Measurements from ENCODE around the gene LHX3. TPM values are rescaled to one million over a fixed set of nuclear protein-coding genes. Genes with fewer than 3 reads are reported as not detected.

LHX3 gene
- total RNA-seq, 1 experiment from 2014 or later = not detected

GRCh38 chr9:136190237-136190601 lies 14.7 kb downstream of the LHX3 start:
- in situ Hi-C loops (cut with HindIII; ENCODE audit: low pct_unique_long_range_greater_than_20kb, low sequenced_read_pairs) = no loop called here
- no peak for DNase-seq (ENCODE audit: low read depth, low spot score)

GRCh38 chr9:136189394-136190236 lies 15.3 kb downstream of the LHX3 start:
- in situ Hi-C loops (cut with HindIII; ENCODE audit: low pct_unique_long_range_greater_than_20kb, low sequenced_read_pairs) = no loop called here
- no peak for DNase-seq (ENCODE audit: low read depth, low spot score)

GRCh38 chr9:136187683-136188586 lies 17.0 kb downstream of the LHX3 start:
- no peak for DNase-seq (ENCODE audit: low read depth, low spot score)
- in situ Hi-C loops (cut with HindIII; ENCODE audit: low pct_unique_long_range_greater_than_20kb, low sequenced_read_pairs) = no loop called here

- in situ Hi-C loops (cut with HindIII; ENCODE audit: low pct_unique_long_range_greater_than_20kb, low sequenced_read_pairs) = no loop called here
- DNase-seq (ENCODE audit: low read depth, low spot score) = no peak
Measured at GRCh38 chr9:136187197-136187596, 17.7 kb downstream of the LHX3 start.

- in situ Hi-C loops (cut with HindIII; ENCODE audit: low pct_unique_long_range_greater_than_20kb, low sequenced_read_pairs) = no loop called here
- no peak for DNase-seq (ENCODE audit: low read depth, low spot score)
Measured at GRCh38 chr9:136186386-136186785, 18.5 kb downstream of the LHX3 start.

GRCh38 chr9:136185596-136186366 lies 19.1 kb downstream of the LHX3 start:
- in situ Hi-C loops (cut with HindIII; ENCODE audit: low pct_unique_long_range_greater_than_20kb, low sequenced_read_pairs) = no loop called here
- no peak for DNase-seq (ENCODE audit: low read depth, low spot score)

- no peak for DNase-seq (ENCODE audit: low read depth, low spot score)
- in situ Hi-C loops (cut with HindIII; ENCODE audit: low pct_unique_long_range_greater_than_20kb, low sequenced_read_pairs) = no loop called here
Measured at GRCh38 chr9:136185066-136185465, 19.9 kb downstream of the LHX3 start.

GRCh38 chr9:136182850-136183422 lies 22.0 kb downstream of the LHX3 start:
- in situ Hi-C loops (cut with HindIII; ENCODE audit: low pct_unique_long_range_greater_than_20kb, low sequenced_read_pairs) = no loop called here
- DNase-seq (ENCODE audit: low read depth, low spot score) = no peak

- no peak for DNase-seq (ENCODE audit: low read depth, low spot score)
- in situ Hi-C loops (cut with HindIII; ENCODE audit: low pct_unique_long_range_greater_than_20kb, low sequenced_read_pairs) = no loop called here
Measured at GRCh38 chr9:136182420-136182787, 22.5 kb downstream of the LHX3 start.

- no peak for DNase-seq (ENCODE audit: low read depth, low spot score)
- in situ Hi-C loops (cut with HindIII; ENCODE audit: low pct_unique_long_range_greater_than_20kb, low sequenced_read_pairs) = no loop called here
Measured at GRCh38 chr9:136181784-136182419, 23.0 kb downstream of the LHX3 start.

GRCh38 chr9:136180586-136180985 lies 24.3 kb downstream of the LHX3 start:
- in situ Hi-C loops (cut with HindIII; ENCODE audit: low pct_unique_long_range_greater_than_20kb, low sequenced_read_pairs) = no loop called here
- DNase-seq (ENCODE audit: low read depth, low spot score) = no peak

- in situ Hi-C loops (cut with HindIII; ENCODE audit: low pct_unique_long_range_greater_than_20kb, low sequenced_read_pairs) = no loop called here
- no peak for DNase-seq (ENCODE audit: low read depth, low spot score)
Measured at GRCh38 chr9:136179761-136180160, 25.2 kb downstream of the LHX3 start.

GRCh38 chr9:136179101-136179616 lies 25.8 kb downstream of the LHX3 start:
- no peak for DNase-seq (ENCODE audit: low read depth, low spot score)
- in situ Hi-C loops (cut with HindIII; ENCODE audit: low pct_unique_long_range_greater_than_20kb, low sequenced_read_pairs) = no loop called here

- in situ Hi-C loops (cut with HindIII; ENCODE audit: low pct_unique_long_range_greater_than_20kb, low sequenced_read_pairs) = no loop called here
- DNase-seq (ENCODE audit: low read depth, low spot score) = no peak
Measured at GRCh38 chr9:136178773-136179075, 26.2 kb downstream of the LHX3 start.

- DNase-seq (ENCODE audit: low read depth, low spot score) = no peak
- in situ Hi-C loops (cut with HindIII; ENCODE audit: low pct_unique_long_range_greater_than_20kb, low sequenced_read_pairs) = no loop called here
Measured at GRCh38 chr9:136178061-136178772, 26.7 kb downstream of the LHX3 start.

- no peak for DNase-seq (ENCODE audit: low read depth, low spot score)
- in situ Hi-C loops (cut with HindIII; ENCODE audit: low pct_unique_long_range_greater_than_20kb, low sequenced_read_pairs) = no loop called here
Measured at GRCh38 chr9:136177224-136177623, 27.7 kb downstream of the LHX3 start.

Data from SK-MEL-5 (cell line).